ENCODE measurements around the gene BAX. TPM values are rescaled to one million over a fixed set of nuclear protein-coding genes. Genes with fewer than 3 reads are reported as not detected.

The BAX gene
- total and polyA plus RNA-seq, 2 of the 13 experiments (the other 11 are each of a cell fraction or from before 2014, with no cell fraction given), result 139 to 176 TPM

GRCh38 chr19:48961051-48961649 lies 6.5 kb downstream of the BAX start (continued):
- TF ChIP-seq ZNF768 (CRISPR knock-in tag; IDR thresholded peaks at IDR 0.05) (peak; percentile 49; the same call in 1 of the 2 replicates), HMGA1 (CRISPR knock-in tag; conservative IDR thresholded peaks at IDR 0.05) (no peak), ZNF180 (CRISPR knock-in tag; IDR thresholded peaks at IDR 0.05; ENCODE audit: borderline replicate concordance, low read depth) (no peak), GMEB2 (CRISPR knock-in tag; IDR thresholded peaks at IDR 0.05; ENCODE audit: low read depth) (no peak), ZNF781 (CRISPR knock-in tag; IDR thresholded peaks at IDR 0.05; ENCODE audit: borderline replicate concordance, not compliant biosample characterization) (no peak), ZBTB43 (CRISPR knock-in tag; conservative IDR thresholded peaks at IDR 0.05) (no peak), U2AF1 (optimal IDR thresholded peaks at IDR 0.05; ENCODE audit: low read depth, low read length) (no peak), SRF (IDR thresholded peaks at IDR 0.05; ENCODE audit: low read depth, low read length) (no peak), PAX8 (CRISPR knock-in tag; IDR thresholded peaks at IDR 0.05; ENCODE audit: borderline replicate concordance) (no peak), ATM (IDR thresholded peaks at IDR 0.05; ENCODE audit: borderline replicate concordance) (no peak), NFRKB (IDR thresholded peaks at IDR 0.05) (no peak), ZBTB21 (CRISPR knock-in tag; IDR thresholded peaks at IDR 0.05) (no peak), KDM1A (CRISPR knock-in tag; IDR thresholded peaks at IDR 0.05) (peak; percentile 87; the same call in 1 of the 2 replicates), ZNF225 (CRISPR knock-in tag; IDR thresholded peaks at IDR 0.05) (no peak), ZNF296 (CRISPR knock-in tag; conservative IDR thresholded peaks at IDR 0.05) (no peak), HNRNPUL1 (IDR thresholded peaks at IDR 0.05; ENCODE audit: low read depth, low read length) (no peak), MAZ (IDR thresholded peaks at IDR 0.05; ENCODE audit: borderline replicate concordance, low read depth, low read length) (no peak), MAZ (CRISPR knock-in tag; IDR thresholded peaks at IDR 0.05; ENCODE audit: low read depth) (no peak), ZNF615 (CRISPR knock-in tag; IDR thresholded peaks at IDR 0.05; ENCODE audit: borderline replicate concordance) (no peak), KLF15 (CRISPR knock-in tag; IDR thresholded peaks at IDR 0.05; ENCODE audit: borderline replicate concordance) (no peak), PHF20 (CRISPR knock-in tag; IDR thresholded peaks at IDR 0.05) (no peak), ATF2 (CRISPR knock-in tag; IDR thresholded peaks at IDR 0.05) (0 out of 2 replicates have a peak, but pooled peaks have one; percentile 39), ZNF605 (CRISPR knock-in tag; IDR thresholded peaks at IDR 0.05) (no peak), PBX3 (CRISPR knock-in tag; IDR thresholded peaks at IDR 0.05; ENCODE audit: borderline replicate concordance) (no peak), ZNF691 (CRISPR knock-in tag; IDR thresholded peaks at IDR 0.05; ENCODE audit: borderline replicate concordance, low read depth) (no peak), SETDB1 (CRISPR knock-in tag; IDR thresholded peaks at IDR 0.05; ENCODE audit: borderline replicate concordance) (no peak)
